GM19395 (cell line): ENCODE data around the gene PUSL1.

Experiments used
- ATAC-seq: cut with Tn5 transposase; IDR thresholded peaks from one replicate; pipeline ENCODE4 v1.9.1; 2021; ENCODE audit warnings: mild to moderate bottlenecking, moderate library complexity; ENCODE audit not compliant: unreplicated experiment

Gene PUSL1

DNA sequence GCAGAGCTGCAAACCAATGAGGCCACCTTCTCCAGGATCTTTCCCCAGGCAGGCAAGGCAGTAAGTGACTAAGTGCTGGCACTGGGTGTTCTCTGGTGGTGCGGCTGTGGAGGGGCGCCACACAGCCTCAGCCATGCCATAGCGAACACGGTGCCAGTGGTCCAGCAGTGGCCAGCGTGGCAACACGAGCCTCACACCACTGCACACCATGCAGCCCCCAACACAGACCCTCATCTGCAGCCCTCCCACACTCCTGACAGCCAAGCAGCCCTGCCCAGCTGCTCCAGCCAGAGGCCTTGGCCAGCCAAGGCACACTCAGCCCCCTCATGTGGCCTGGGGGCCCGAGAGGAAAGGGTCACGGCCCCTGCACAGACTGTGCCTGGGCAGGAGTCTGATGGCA lies 13.1 kb downstream of the PUSL1 start:
- no peak for ATAC-seq

DNA sequence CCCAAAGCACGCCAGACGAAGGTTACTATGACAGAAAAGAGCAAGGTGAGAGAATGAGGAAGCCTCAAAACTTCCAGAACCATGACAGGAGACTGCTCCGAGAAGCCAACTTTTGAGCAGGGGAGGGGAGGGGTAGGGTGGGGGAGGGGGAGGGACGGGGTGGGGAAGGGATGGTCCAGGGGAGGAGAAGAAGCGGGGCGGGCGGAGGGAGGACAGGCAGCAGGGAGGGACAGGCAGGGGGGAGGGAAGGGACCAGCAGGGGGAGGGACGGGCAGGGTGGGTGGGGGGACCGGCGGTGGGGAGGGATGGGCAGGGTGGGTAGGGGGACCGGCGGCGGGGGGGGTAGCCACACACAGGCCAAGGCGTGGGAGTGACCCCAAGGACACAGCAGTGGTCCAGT lies 14.0 kb downstream of the PUSL1 start:
- ATAC-seq = no peak

DNA sequence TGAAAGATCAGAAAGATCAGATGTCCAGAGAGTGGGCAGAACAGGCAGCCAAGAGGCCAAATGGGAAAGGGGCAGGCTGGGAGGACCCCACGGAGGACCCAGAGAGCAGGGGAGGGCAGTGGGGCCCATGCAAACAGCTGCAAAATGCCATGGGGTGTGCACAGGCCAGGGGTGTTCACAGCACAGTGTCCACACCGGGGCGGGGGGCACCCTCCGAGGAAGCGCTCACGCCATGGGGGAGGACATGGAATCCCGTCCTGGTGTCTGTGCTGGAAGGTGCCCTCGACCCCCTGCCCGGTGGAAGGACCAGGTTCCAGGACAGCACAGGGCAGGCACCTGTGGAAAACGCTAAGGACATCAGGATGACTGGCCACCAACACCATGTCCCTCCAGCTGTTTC lies 14.6 kb downstream of the PUSL1 start:
- ATAC-seq = no peak

DNA sequence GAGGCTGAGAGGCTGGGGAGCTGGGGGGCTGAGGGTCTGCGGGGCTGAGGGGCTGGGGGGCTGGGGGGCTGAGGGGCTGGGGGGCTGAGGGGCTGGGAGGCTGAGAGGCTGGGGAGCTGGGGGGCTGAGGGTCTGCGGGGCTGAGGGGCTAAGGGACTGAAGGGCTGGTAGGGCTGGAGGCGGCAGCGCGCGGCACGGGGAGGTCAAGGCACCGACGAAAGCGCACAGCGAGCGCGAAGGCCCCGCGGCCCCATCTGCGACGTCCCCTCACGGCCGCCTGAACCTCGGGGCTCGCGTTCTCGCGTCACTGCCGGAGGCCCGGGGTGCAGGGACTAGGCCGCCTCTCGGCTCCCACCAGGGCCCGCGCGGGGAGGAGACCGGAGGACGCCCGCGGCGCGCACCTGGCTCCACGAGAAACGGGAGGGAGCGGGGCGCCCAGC lies 15.7 kb downstream of the PUSL1 start:
- ATAC-seq = peak; percentile 30

DNA sequence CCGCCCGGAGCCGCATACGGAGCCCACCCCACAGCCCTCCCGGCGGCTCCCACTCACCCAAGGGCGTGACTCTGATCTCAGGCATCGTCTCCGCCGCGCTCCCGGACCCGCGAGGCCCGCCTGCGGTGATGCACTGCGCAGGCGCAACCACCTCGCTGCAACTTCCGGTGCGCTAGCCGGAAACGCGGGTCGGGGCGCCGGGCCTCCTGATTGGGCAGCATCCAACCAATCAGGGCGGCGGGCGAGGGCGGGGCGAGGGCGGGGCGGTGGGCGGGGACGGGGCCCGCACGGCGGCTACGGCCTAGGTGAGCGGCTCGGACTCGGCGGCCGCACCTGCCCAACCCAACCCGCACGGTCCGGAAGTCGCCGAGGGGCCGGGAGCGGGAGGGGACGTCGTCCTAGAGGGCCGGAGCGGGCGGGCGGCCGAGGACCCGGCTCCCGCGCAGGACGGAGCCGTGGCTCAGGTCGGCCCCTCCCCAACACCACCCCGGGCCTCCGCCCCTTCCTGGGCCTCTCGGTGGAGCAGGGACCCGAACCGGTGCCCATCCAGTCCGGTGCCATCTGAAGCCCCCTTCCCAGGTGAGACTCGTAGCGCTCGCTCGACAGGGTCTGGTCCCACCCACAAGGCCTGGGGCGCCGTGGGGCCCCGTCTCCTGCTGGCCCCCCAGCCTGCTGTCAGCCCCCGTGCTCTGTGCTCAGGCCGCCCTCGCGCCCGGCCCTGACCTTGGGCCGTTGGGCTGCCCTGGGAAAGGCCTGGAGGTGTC lies 16.3 kb downstream of the PUSL1 start, which contains the start of the genes CPTP and INTS11:
Gene CPTP, plus strand, starts transcription at position 279 of the 764 bp plus-strand sequence. CDS start 2,109 bp downstream, outside the sequence.
Gene INTS11, minus strand, starts transcription at position 137 of the 764 bp plus-strand sequence. Its CDS starts 52 bp downstream, at position 85.
- peak; percentile 71 for ATAC-seq

DNA sequence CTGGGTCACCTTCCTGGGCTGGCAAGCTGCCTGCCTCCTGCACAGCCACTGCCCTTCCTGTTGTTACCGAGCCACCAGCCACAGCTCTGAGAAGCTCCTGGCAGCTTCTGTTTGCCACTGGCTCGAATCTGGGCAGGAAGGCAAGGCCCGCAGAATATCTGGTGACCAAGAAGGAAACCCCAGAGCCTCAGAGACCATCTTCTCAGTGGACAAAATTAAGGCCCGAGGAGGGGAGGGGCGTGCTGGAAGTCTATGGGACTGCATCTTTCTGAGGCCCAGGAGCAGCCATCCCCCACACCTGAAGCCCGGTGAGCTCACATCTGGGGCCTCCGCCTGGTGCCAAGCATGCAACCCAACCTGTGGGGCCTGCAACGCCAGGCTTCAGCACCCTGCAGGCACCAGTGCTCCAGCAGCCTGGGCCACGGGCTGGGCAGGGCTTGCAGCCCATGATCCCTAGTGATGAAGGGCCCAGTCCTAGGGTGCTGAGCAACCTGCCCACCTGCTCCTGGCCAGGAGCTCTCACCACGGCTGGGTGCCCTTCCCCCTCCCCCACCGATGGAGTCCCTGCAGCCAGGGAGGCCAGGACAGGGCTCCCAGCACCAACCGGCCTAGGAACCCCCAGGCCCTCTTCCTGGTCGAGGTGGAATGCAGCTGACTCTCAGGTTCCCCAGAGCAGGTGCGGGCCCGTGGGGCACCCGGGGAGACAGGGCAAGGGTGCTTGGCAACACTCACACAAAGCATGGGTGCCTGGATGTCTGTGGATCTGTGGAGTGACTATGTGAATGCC lies 17.1 kb downstream of the PUSL1 start:
- ATAC-seq = no peak

DNA sequence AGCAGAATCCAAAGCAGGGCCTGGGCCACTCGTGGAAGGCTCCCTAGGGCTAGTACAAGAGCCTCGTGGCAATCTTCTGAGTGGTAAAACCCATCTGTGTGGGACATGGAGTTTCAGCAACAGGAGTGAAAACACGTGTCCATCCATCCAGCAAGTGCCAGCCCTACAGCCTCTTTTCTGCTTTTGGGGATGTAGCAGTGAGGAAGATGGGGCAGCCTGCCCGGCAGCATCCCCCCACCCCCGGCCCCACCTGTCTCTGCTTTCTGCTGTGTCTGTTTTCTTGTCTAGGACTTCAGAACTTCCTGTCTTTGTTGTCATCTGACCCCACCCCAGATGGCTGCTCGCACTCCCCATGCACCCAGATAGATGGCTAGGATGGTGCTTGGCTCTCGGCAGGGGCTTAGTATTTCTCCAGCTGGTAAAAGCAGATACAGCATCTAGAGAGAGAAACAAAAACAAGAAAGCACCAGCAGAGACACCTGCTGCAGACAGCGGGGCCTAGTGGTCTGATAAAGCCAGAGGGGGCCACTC lies 17.7 kb downstream of the PUSL1 start:
- ATAC-seq = no peak

DNA sequence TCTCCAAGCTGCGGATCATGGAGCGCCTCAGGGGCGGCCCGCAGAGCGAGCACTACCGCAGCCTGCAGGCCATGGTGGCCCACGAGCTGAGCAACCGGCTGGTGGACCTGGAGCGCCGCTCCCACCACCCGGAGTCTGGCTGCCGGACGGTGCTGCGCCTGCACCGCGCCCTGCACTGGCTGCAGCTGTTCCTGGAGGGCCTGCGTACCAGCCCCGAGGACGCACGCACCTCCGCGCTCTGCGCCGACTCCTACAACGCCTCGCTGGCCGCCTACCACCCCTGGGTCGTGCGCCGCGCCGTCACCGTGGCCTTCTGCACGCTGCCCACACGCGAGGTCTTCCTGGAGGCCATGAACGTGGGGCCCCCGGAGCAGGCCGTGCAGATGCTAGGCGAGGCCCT lies 18.9 kb downstream of the PUSL1 start:
- no peak for ATAC-seq

DNA sequence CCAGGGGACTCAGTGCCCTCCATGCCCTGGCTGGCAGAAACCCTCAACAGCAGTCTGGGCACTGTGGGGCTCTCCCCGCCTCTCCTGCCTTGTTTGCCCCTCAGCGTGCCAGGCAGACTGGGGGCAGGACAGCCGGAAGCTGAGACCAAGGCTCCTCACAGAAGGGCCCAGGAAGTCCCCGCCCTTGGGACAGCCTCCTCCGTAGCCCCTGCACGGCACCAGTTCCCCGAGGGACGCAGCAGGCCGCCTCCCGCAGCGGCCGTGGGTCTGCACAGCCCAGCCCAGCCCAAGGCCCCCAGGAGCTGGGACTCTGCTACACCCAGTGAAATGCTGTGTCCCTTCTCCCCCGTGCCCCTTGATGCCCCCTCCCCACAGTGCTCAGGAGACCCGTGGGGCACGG lies 19.9 kb downstream of the PUSL1 start:
- ATAC-seq = no peak

DNA sequence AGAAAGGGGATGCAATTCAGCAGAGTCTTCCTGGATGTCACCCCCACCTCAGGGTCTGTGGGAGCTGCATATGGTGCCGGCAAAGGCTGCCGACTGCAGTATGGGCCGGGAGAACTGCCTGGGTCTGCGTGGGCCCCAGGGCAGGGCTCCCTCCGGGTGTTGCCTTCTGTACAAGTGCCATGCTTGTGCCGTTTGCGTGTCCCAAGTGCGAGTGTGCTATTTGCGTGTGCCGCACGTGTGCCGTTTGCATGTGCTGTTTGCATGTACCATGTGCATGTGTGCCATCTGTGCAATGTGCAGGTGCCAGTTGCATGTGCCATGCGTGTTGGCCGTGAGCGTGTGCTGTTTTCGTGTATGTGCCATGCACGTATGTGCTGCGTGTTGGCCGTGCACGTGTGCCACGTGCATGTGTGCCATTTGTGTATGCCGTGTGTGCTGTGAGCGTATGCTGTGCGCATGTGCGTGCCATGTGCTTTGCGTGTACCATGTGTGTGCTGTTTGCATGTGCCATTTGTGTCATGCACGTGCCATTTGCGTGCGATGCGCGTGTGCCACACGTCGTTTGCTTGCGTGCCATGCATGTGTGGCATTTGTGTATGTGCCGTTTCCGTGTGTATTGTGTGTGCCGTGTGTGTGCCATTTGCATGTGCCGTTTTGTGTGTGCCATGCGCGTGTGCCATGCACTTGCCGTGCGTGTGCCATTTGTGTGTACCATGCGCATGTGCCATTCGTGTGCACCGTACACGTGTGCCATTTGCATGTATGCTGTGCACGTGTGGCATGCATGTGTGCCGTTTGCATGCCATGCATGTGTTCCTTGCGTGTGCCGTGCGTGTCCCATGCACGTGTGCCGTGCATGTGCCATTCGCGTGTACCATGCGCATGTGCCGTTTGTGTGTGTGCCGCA lies 21.2 kb downstream of the PUSL1 start:
- ATAC-seq = no peak

DNA sequence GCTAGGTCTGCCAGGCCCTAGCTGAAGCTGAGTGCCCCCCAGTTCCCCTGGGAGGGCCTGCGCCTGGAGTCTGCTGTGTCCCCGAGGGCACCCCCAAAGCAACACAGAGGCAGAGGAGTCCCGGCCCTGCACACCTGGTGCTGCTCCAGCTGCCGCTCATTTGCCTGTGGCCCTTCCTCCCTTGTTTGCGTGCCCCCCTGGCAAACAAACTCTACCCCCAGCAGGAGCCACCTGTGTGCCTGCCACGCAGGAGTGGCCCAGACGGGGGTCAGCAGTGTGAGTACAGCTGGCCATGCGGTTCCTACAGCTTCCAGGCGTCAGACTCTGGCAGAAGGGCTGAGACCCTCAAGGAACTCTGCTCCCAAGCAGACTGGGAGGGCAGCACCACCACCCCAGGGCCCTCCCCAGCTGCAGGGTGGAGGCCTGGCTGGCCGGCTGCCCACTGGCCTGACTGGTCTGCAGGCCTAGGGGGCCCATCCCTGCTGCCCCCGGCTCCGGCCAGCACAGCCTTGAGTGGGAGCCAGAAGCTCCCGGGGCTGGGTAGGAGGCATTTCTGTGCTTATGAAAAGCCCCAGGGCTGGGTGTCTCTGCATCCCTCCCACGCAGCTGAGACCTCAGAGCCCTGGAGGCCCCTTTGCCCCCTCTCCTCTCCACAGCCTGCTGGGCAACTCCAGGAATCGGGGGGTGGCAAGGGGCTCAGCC lies 22.1 kb downstream of the PUSL1 start:
- ATAC-seq = no peak

DNA sequence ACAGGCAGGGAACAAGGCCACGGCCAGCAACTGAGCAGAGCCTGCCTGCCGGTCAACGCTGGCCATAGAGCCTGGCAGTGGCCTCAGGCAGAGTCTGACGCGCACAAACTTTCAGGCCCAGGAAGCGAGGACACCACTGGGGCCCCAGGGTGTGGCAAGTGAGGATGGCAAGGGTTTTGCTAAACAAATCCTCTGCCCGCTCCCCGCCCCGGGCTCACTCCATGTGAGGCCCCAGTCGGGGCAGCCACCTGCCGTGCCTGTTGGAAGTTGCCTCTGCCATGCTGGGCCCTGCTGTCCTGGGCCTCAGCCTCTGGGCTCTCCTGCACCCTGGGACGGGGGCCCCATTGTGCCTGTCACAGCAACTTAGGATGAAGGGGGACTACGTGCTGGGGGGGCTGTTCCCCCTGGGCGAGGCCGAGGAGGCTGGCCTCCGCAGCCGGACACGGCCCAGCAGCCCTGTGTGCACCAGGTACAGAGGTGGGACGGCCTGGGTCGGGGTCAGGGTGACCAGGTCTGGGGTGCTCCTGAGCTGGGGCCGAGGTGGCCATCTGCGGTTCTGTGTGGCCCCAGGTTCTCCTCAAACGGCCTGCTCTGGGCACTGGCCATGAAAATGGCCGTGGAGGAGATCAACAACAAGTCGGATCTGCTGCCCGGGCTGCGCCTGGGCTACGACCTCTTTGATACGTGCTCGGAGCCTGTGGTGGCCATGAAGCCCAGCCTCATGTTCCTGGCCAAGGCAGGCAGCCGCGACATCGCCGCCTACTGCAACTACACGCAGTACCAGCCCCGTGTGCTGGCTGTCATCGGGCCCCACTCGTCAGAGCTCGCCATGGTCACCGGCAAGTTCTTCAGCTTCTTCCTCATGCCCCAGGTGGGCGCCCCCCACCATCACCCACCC lies 22.9 kb downstream of the PUSL1 start, which contains the start of gene TAS1R3:
Gene TAS1R3, plus strand, starts transcription at position 213 of the 898 bp plus-strand sequence. Its CDS starts 66 bp downstream, at position 279.
- ATAC-seq = no peak

DNA sequence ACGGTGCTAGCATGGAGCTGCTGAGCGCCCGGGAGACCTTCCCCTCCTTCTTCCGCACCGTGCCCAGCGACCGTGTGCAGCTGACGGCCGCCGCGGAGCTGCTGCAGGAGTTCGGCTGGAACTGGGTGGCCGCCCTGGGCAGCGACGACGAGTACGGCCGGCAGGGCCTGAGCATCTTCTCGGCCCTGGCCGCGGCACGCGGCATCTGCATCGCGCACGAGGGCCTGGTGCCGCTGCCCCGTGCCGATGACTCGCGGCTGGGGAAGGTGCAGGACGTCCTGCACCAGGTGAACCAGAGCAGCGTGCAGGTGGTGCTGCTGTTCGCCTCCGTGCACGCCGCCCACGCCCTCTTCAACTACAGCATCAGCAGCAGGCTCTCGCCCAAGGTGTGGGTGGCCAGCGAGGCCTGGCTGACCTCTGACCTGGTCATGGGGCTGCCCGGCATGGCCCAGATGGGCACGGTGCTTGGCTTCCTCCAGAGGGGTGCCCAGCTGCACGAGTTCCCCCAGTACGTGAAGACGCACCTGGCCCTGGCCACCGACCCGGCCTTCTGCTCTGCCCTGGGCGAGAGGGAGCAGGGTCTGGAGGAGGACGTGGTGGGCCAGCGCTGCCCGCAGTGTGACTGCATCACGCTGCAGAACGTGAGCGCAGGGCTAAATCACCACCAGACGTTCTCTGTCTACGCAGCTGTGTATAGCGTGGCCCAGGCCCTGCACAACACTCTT lies 23.8 kb downstream of the PUSL1 start:
- ATAC-seq = no peak

DNA sequence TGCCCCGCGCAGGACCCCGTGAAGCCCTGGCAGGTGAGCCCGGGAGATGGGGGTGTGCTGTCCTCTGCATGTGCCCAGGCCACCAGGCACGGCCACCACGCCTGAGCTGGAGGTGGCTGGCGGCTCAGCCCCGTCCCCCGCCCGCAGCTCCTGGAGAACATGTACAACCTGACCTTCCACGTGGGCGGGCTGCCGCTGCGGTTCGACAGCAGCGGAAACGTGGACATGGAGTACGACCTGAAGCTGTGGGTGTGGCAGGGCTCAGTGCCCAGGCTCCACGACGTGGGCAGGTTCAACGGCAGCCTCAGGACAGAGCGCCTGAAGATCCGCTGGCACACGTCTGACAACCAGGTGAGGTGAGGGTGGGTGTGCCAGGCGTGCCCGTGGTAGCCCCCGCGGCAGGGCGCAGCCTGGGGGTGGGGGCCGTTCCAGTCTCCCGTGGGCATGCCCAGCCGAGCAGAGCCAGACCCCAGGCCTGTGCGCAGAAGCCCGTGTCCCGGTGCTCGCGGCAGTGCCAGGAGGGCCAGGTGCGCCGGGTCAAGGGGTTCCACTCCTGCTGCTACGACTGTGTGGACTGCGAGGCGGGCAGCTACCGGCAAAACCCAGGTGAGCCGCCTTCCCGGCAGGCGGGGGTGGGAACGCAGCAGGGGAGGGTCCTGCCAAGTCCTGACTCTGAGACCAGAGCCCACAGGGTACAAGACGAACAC lies 24.5 kb downstream of the PUSL1 start:
- ATAC-seq = no peak

DNA sequence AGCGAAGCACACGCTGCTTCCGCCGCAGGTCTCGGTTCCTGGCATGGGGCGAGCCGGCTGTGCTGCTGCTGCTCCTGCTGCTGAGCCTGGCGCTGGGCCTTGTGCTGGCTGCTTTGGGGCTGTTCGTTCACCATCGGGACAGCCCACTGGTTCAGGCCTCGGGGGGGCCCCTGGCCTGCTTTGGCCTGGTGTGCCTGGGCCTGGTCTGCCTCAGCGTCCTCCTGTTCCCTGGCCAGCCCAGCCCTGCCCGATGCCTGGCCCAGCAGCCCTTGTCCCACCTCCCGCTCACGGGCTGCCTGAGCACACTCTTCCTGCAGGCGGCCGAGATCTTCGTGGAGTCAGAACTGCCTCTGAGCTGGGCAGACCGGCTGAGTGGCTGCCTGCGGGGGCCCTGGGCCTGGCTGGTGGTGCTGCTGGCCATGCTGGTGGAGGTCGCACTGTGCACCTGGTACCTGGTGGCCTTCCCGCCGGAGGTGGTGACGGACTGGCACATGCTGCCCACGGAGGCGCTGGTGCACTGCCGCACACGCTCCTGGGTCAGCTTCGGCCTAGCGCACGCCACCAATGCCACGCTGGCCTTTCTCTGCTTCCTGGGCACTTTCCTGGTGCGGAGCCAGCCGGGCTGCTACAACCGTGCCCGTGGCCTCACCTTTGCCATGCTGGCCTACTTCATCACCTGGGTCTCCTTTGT lies 25.3 kb downstream of the PUSL1 start:
- no peak for ATAC-seq

DNA sequence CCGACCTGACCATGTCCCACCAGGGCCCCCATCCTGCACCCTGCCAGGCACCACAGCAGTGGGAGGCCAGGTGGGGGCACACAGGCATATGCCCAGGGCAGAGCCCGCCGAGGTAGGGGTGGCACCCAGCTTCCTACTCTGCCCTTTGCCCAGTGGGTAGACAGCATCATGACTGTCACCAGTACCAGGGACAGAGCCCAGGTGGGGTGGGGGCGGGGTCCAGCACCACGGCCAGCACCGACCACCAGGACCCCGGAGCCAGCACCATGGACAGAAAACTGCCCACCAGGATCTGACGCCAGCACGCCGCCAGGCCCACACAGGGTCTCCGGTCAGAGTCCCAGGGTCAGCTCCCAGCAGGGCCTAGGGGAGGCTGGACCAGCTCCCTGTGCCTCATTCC lies 26.4 kb downstream of the PUSL1 start:
- no peak for ATAC-seq

DNA sequence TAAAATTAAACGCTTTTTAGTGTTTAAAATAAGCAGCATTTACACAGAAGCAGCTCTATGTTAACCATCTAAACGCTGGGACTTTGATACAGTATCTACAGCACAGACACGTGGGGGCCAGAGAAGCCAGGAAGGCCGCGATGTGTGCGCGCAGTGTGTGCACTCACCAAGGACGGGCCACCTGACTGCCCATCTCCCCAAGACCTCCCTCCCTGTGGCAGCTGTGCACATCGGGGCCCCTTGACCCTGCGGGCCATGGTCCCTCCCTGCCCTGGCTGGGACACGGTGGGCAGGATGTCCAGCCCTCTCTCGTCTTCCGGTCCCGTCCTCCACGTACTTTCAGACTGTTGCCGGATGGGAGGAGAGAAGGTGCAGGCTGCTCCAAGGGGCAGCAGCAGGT lies 26.9 kb downstream of the PUSL1 start:
- ATAC-seq = no peak
